NB4 (cell line): ENCODE measurements around the gene ISYNA1.

Experiments used
- TF ChIP-seq, protein P1 (sequence below): IDR thresholded peaks from one replicate; pipeline ENCODE4 v1.5.1; 2012; ENCODE audit warnings: low read depth, low read length
- TF ChIP-seq, protein P2 (sequence below): IDR thresholded peaks from 2 replicates; pipeline ENCODE4 v1.6.1; 2011; ENCODE audit warnings: low read depth, low read length

DNA sequence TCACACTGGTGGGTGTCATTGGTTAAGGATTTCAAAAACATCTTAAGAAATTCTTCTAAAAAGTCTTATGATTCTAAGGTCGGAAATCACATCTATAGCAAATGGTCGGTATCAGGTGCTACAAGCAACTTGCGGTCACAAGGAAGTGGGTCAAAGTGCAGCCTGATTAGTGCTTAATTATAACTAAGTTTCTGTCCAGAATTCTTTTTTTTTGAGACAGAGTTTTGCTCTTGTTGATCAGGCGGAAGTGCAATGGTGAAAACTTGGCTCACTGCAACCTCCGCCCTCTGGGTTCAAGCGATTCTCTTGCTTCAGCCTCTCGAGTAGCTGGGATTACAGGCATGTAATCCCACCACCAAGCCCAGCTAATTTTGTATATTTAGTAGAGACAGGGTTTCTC lies 53.2 kb downstream of the ISYNA1 start:
- TF ChIP-seq, protein P1, sequence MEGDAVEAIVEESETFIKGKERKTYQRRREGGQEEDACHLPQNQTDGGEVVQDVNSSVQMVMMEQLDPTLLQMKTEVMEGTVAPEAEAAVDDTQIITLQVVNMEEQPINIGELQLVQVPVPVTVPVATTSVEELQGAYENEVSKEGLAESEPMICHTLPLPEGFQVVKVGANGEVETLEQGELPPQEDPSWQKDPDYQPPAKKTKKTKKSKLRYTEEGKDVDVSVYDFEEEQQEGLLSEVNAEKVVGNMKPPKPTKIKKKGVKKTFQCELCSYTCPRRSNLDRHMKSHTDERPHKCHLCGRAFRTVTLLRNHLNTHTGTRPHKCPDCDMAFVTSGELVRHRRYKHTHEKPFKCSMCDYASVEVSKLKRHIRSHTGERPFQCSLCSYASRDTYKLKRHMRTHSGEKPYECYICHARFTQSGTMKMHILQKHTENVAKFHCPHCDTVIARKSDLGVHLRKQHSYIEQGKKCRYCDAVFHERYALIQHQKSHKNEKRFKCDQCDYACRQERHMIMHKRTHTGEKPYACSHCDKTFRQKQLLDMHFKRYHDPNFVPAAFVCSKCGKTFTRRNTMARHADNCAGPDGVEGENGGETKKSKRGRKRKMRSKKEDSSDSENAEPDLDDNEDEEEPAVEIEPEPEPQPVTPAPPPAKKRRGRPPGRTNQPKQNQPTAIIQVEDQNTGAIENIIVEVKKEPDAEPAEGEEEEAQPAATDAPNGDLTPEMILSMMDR: no peak
- TF ChIP-seq, protein P2, sequence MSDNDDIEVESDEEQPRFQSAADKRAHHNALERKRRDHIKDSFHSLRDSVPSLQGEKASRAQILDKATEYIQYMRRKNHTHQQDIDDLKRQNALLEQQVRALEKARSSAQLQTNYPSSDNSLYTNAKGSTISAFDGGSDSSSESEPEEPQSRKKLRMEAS: no peak
